Measurements from ENCODE around the gene RAPSN.

Gene RAPSN

DNA sequence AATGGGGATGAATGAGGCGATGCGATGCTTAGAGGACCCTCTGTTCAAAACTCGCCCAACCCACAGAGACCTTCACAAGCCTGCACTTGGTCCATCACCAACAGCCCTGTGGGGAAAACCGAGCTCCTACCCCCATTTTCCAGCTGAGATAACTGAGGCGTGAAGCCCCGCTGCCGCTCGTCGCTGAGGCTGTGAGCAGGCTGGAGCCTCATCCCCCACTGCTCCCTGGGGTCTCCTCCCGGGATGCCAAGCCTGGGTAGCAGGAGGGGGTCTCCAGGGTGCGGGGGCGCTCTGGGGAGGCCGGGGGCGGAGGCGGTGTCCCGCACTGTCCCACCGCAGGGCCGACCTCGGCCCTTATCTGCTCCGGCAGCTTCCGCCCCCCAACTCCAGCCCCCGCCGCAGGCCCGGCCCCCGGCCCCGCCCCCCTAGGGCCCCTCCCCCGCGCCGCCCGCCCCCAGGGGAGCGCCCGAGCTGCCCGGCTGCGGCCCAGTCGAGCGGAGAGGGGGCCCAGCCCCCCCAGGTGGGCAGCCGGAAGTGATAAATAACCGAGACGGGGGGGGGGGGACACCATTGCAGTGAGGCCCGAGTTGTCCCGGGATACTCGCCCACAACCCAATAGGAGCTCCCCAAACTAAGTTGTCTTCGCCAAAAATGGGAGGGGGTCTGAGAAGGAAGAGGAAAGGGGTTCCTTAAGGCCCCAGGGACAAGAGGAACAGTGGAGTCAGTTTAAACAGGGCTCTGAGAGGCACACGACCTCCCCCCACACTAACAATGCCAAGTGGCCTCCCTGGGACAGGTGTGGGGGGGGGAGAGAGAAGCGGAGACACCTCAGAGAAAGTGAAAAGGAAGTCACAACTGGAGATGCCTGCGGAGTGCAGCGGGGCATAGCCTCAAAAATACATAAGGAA, 48.8 kb downstream of the RAPSN start:
- DNase-seq (ENCODE audit: low read depth) = no peak

DNA sequence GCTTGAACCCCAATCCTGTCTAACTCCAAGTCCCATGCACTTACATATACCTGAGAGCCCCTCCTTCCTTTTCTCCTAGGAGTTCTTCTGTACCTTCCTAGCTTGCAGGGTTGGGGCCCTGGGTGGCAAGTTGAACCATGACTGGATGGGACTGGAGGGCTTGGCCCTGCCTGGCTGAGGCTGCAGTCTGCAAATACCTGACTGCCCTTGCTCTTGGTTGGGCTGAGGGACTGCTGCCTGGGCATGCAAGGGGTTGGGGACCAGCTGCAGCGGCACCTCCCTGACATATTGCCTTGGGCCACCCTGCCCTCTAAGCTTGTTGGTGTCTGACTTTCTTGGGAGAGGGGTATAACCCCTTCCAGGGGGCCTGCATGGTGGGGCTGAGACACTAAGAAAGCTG, 50.4 kb downstream of the RAPSN start:
- H3K4me3 ChIP-seq (ENCODE audit: low read length) = no peak overlapping the region
- TF ChIP-seq CTCF (conservative IDR thresholded peaks at IDR 0.05; ENCODE audit: low read length) = no peak
- DNase-seq (ENCODE audit: low read depth) = no peak

More for the DNA sequence above, 48.8 kb downstream of the RAPSN start:
- H3K4me3 ChIP-seq (ENCODE audit: low read length) = peak overlapping the region; percentile 62
- no peak for TF ChIP-seq CTCF (conservative IDR thresholded peaks at IDR 0.05; ENCODE audit: low read length)

DNA sequence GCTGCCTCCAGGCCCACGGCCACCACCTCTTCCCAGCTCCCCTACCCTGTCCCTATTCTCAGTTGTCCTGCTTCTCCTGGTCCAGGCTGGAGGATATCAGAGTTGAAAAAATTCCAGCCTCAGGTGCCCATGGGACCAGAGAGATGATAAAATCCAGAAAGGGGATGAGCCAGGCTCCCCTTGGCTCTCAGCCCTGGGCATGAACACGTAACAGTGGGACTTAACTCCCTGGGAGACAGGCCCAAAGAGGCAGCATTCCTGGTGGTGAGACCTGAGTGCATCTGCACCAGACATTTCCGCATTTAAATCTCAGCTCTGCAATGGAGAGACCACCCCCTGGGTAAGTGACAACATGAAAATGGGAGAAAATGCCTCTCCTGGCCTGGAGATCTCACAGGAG, 50.9 kb downstream of the RAPSN start:
- H3K4me3 ChIP-seq (ENCODE audit: low read length) = no peak overlapping the region
- no peak for DNase-seq (ENCODE audit: low read depth)
- TF ChIP-seq CTCF (conservative IDR thresholded peaks at IDR 0.05; ENCODE audit: low read length) = no peak

DNA sequence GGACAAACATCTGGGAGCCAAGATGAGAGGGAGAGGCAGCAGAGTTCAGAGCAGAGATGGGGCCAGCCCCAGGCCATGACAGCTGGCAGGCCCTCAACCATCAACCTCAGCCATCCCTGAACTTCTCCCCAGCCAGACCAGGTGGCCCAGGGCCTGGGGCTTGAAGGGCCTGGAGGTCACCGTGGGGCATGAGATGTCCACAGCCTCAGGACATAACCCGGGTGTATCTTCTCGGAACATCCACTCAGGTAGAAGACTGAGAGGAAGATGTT, 53.0 kb downstream of the RAPSN start:
- DNase-seq (ENCODE audit: low read depth) = no peak
- no peak for TF ChIP-seq CTCF (conservative IDR thresholded peaks at IDR 0.05; ENCODE audit: low read length)
- no peak overlapping the region for H3K4me3 ChIP-seq (ENCODE audit: low read length)

DNA sequence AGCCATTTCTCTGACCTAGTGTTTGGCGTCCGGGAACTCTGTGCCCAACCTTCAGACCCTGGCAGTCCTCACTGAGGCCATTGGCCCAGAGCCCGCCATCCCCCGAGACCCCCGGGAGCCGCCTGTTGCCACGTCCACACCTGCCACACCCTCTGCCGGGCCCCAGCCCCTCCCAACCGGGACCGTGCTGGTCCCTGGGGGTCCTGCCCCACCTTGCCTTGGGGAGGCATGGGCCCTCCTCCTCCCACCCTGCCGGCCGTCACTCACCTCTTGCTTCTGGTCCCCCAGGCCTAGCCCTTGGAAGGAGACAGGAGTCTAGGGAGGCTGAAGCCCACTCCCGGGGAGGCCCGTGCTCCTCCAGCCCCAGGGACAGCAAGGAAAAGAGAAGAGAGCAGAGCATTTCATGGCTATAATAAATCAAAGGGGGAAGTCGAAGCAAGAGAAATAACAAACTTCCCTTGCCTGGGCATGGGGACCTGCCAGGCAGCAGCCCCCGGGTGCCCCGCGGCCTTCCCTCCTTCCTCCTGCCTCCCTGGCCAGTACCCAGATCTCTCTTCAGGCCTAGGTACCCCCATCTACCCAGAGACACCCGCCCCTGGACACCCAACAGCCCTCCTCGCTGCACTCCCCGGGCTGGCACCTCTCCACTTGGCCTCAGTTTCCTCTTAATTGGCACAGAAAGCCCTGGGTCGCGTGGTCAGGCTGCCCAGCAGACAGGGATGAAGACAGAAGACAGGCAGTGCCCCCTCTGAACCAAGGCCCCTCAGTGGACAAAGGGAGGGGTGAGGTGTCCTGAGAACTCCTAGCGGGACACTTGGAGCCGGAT, 53.5 kb downstream of the RAPSN start:
- TF ChIP-seq CTCF (conservative IDR thresholded peaks at IDR 0.05; ENCODE audit: low read length) = no peak
- H3K4me3 ChIP-seq (ENCODE audit: low read length) = no peak overlapping the region
- no peak for DNase-seq (ENCODE audit: low read depth)

GRCh38 chr11:47394322-47395222, 54.4 kb downstream of the RAPSN start:
- no peak overlapping the region for H3K4me3 ChIP-seq (ENCODE audit: low read length)
- no peak for TF ChIP-seq CTCF (conservative IDR thresholded peaks at IDR 0.05; ENCODE audit: low read length)
- DNase-seq (ENCODE audit: low read depth) = no peak

Measured in AG10803 (cell line).